ENCODE measurements around the gene IZUMO1R.

Gene IZUMO1R

DNA sequence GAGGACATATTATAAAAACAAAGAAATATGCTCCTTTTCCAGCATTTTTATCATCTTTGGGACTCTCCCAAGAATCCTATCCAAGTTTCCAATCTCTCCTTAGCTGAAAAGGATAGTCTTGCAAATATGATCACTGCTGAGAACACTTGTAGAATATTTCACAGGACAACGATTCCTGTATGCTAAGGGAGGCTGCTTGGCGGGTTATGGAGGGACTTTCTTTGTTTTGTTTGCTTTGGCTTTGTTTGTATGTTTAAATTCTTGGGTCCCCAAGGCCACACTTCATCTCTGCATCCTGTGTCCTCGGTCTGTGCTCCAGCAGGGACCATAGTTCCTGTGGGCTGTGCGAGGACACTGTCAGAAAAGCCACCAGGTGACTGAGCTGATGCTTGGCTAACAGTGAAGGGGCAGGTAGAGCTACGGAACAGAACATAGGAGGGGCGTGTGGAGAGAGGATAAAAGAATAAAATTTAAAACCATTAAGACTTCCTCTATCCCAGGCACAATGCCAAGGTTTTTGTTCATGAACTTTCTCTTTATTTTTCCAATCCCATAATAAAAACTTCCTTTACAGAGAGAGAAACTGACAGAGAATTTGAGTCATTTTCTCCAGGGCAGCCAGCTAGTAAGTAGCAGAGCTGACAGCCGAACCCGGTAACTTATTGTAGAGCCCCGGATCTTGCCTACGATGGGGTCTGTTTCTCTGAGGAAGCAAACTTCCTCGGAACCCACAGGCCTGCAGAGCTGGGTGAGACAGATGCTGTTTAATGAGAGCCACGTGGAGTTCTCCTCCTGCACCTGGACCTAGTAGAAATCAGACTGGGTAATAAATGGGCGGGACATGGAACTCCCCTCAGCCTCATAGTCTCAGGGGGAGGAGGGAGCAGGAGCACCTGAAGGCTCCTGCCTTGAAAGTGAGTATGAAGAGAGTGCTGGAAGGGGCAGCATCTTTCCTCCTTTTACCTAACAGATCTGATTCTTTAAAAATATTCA, at the start of gene IZUMO1R:
Gene IZUMO1R (plus strand): TSS at position 615 of the 993 bp plus-strand sequence. CDS start 1,057 bp downstream, outside the sequence.
- no peak within 1 kb of the TSS for H3K27ac ChIP-seq
- no peaks in the 10 kb centered on the region for H3K27me3 ChIP-seq (ENCODE audit: control insufficient read depth, insufficient read depth, low read length)
- no peaks in the 10 kb centered on the region for H3K4me1 ChIP-seq
- H3K79me2 ChIP-seq, result no peaks in the 10 kb centered on the region
- no peaks in the 10 kb centered on the region for H3K36me3 ChIP-seq (ENCODE audit: control insufficient read depth, insufficient read depth, low read length)
- no peaks in the 10 kb centered on the region for H3K9me3 ChIP-seq (ENCODE audit: control insufficient read depth, low read length)
- no peak within 1 kb of the TSS for H2AFZ ChIP-seq
- TF ChIP-seq, protein P1, sequence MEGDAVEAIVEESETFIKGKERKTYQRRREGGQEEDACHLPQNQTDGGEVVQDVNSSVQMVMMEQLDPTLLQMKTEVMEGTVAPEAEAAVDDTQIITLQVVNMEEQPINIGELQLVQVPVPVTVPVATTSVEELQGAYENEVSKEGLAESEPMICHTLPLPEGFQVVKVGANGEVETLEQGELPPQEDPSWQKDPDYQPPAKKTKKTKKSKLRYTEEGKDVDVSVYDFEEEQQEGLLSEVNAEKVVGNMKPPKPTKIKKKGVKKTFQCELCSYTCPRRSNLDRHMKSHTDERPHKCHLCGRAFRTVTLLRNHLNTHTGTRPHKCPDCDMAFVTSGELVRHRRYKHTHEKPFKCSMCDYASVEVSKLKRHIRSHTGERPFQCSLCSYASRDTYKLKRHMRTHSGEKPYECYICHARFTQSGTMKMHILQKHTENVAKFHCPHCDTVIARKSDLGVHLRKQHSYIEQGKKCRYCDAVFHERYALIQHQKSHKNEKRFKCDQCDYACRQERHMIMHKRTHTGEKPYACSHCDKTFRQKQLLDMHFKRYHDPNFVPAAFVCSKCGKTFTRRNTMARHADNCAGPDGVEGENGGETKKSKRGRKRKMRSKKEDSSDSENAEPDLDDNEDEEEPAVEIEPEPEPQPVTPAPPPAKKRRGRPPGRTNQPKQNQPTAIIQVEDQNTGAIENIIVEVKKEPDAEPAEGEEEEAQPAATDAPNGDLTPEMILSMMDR (IDR thresholded peaks at IDR 0.05), result no peak
- H3K4me2 ChIP-seq (ENCODE audit: low read length), result no peak within 1 kb of the TSS
- no peak within 1 kb of the TSS for H3K9ac ChIP-seq
- no peak within 1 kb of the TSS for H3K4me3 ChIP-seq (ENCODE audit: low read depth, low read length)

DNA sequence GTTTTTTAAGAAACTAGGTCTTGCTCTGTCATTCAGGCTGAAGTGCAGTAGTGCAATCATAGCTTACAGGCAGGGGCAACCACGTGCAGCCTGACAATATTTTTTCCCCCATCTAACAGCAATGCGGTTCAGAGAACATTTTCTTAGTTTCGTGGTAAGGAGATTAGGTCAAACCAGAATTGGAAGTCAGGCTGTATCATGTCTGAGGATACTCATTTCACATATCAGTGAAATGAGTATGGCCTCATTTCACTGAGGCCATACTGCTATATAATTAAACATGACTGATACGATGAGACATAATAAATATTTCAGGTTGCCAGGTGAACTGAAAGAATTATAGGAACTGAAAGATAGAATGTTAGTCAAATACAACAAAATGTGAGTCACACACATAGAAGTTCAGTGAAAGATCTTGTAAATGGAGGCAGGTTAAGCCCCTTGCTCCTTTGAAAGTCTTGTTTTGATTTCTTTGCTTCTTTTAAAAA, 32.5 kb upstream of the IZUMO1R start:
- H2AFZ ChIP-seq, result no peak overlapping the region
- H3K36me3 ChIP-seq (ENCODE audit: control insufficient read depth, insufficient read depth, low read length), result no peaks in the 10 kb centered on the region
- H3K27me3 ChIP-seq (ENCODE audit: control insufficient read depth, insufficient read depth, low read length), result no peaks in the 10 kb centered on the region
- no peak overlapping the region for H3K4me2 ChIP-seq (ENCODE audit: low read length)
- no peak overlapping the region for H3K27ac ChIP-seq
- no peak overlapping the region for H3K9ac ChIP-seq
- no peaks in the 10 kb centered on the region for H3K9me3 ChIP-seq (ENCODE audit: control insufficient read depth, low read length)
- no peaks in the 10 kb centered on the region for H3K79me2 ChIP-seq
- no peaks in the 10 kb centered on the region for H3K4me1 ChIP-seq
- TF ChIP-seq, protein P1 (IDR thresholded peaks at IDR 0.05), result no peak
- H3K4me3 ChIP-seq (ENCODE audit: low read depth, low read length), result no peak overlapping the region

DNA sequence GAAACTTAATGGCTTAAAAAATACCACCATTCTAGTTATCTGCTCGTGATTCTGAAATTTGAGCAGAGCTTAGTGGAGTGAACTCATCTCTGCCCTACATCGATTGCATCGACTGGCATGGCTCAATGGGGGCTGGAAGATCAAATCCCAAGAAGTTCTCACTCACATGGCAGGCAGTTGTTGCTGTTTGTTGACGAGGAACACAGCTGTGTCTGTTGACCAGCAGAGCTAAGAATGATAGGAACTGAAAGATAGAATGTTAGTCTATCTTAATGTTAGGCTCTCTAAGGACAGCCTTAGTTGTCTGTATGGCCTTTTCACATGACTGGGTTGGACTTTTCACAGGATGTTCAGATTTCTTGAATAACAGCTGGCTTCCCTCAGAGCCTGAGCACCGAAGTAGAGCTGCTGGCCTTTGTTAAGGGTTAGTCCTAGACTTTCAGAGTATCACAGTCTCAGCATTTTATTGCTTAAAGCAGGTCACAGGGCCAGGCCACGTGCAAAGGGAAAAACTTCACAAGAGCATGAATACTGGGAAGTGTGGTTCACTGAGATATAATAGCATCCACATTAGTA, 31.6 kb upstream of the IZUMO1R start:
- no peak overlapping the region for H3K9ac ChIP-seq
- no peak overlapping the region for H3K27ac ChIP-seq
- TF ChIP-seq, protein P1 (IDR thresholded peaks at IDR 0.05), result no peak
- no peak overlapping the region for H3K4me2 ChIP-seq (ENCODE audit: low read length)
- no peaks in the 10 kb centered on the region for H3K36me3 ChIP-seq (ENCODE audit: control insufficient read depth, insufficient read depth, low read length)
- no peaks in the 10 kb centered on the region for H3K79me2 ChIP-seq
- no peak overlapping the region for H3K4me3 ChIP-seq (ENCODE audit: low read depth, low read length)
- H2AFZ ChIP-seq, result no peak overlapping the region
- no peaks in the 10 kb centered on the region for H3K9me3 ChIP-seq (ENCODE audit: control insufficient read depth, low read length)
- H3K4me1 ChIP-seq, result no peaks in the 10 kb centered on the region
- H3K27me3 ChIP-seq (ENCODE audit: control insufficient read depth, insufficient read depth, low read length), result no peaks in the 10 kb centered on the region

DNA sequence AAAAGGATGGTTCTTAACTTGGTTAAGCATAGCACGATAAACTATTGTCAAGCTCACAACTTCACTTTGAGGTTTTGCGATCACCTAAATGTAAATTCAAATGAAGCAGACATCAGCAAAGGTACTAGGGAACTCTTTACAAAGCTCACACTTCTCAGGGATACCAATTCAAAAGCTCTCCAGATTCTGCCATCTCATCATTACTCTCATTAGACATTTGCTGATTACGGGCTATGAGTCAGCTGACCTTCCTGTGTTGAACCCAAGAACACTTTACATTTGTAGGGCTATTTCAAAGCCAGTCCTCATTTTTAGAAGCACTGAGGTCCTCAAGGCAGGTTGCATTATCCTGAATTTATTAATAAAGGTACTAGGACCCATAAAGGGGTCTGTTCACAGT, 28.4 kb upstream of the IZUMO1R start:
- TF ChIP-seq, protein P1 (IDR thresholded peaks at IDR 0.05), result no peak
- no peaks in the 10 kb centered on the region for H3K27me3 ChIP-seq (ENCODE audit: control insufficient read depth, insufficient read depth, low read length)
- H3K4me2 ChIP-seq (ENCODE audit: low read length), result no peak overlapping the region
- no peak overlapping the region for H3K9ac ChIP-seq
- no peaks in the 10 kb centered on the region for H3K36me3 ChIP-seq (ENCODE audit: control insufficient read depth, insufficient read depth, low read length)
- H3K27ac ChIP-seq, result no peak overlapping the region
- no peaks in the 10 kb centered on the region for H3K79me2 ChIP-seq
- H3K9me3 ChIP-seq (ENCODE audit: control insufficient read depth, low read length), result no peaks in the 10 kb centered on the region
- H2AFZ ChIP-seq, result no peak overlapping the region
- H3K4me3 ChIP-seq (ENCODE audit: low read depth, low read length), result no peak overlapping the region
- no peaks in the 10 kb centered on the region for H3K4me1 ChIP-seq
